IPS-18a (cell line): Measurements from ENCODE around the gene DNASE1L2.

Experiments
- H3K27ac ChIP-seq: one replicate; pipeline ENCODE4 v1.5.1; 2013; ENCODE audit warnings: low read length
- H3K27me3 ChIP-seq: one replicate; pipeline ENCODE4 v1.6.1; 2013; ENCODE audit warnings: mild to moderate bottlenecking, low read length; ENCODE audit not compliant: control insufficient read depth, insufficient read depth
- H3K36me3 ChIP-seq: one replicate; pipeline ENCODE4 v1.6.1; 2013; ENCODE audit warnings: low read depth, low read length; ENCODE audit not compliant: control insufficient read depth
- H3K4me1 ChIP-seq: one replicate; pipeline ENCODE4 v1.6.1; 2013; ENCODE audit warnings: low read depth, low read length; ENCODE audit not compliant: control insufficient read depth
- H3K4me3 ChIP-seq: one replicate; pipeline ENCODE4 v1.5.1; 2013; ENCODE audit warnings: low read length
- H3K9ac ChIP-seq: one replicate; pipeline ENCODE4 v1.6.1; 2013; ENCODE audit warnings: mild to moderate bottlenecking, low read length, moderate library complexity
- H3K9me3 ChIP-seq: one replicate; pipeline ENCODE4 v1.6.1; 2013; ENCODE audit warnings: low read depth, low read length; ENCODE audit not compliant: control insufficient read depth

DNASE1L2 gene

GRCh38 chr16:2286550-2286949 is 50.3 kb downstream of the DNASE1L2 start:
- Histone ChIP-seq H3K9me3 (no peaks in the 10 kb centered on the region), H3K36me3 (no peaks in the 10 kb centered on the region), H3K4me3 (no peak overlapping the region), H3K27ac (no peak overlapping the region), H3K4me1 (no peaks in the 10 kb centered on the region), H3K9ac (no peak overlapping the region), H3K27me3 (no peaks in the 10 kb centered on the region)

GRCh38 chr16:2287916-2288547 is 51.8 kb downstream of the DNASE1L2 start:
- H3K4me3 ChIP-seq: no peak overlapping the region
- H3K27me3 ChIP-seq: no peaks in the 10 kb centered on the region
- H3K9me3 ChIP-seq: no peaks in the 10 kb centered on the region
- H3K4me1 ChIP-seq: no peaks in the 10 kb centered on the region
- no peak overlapping the region for H3K27ac ChIP-seq
- H3K9ac ChIP-seq: no peak overlapping the region
- no peaks in the 10 kb centered on the region for H3K36me3 ChIP-seq
